GM23338 (cell line): ENCODE measurements around the gene SLC19A1. TPM values are rescaled to one million over a fixed set of nuclear protein-coding genes. Genes with fewer than 3 reads are reported as not detected.

Source experiments
- ATAC-seq: fragments of 200-7000 bp; cut with Tn5 transposase; 3 replicates; pipeline ENCODE4 v1.9.1; 2020
- DNase-seq: peaks from one replicate; pipeline ENCODE4 v3.0.0-alpha.2; 2015; ENCODE audit warnings: low spot score
- H2AFZ ChIP-seq: fragments of 200-600 bp; sonication (generic); 2 replicates; pipeline ENCODE4 v1.8.0; 2016; ENCODE audit warnings: antibody characterized with exemption, mild to moderate bottlenecking, moderate library complexity
- H3F3A ChIP-seq: fragments of 200-600 bp; sonication (generic); replicated peaks from 2 replicates; pipeline ENCODE4 v1.8.0; 2017; ENCODE audit warnings: antibody characterized with exemption, mixed run types, low read depth
- H3K27ac ChIP-seq: fragments of 200-600 bp; sonication (generic); 2 replicates; pipeline ENCODE4 v1.6.1; 2016; ENCODE audit warnings: low read depth
- H3K27me3 ChIP-seq: fragments of 200-600 bp; sonication (generic); 2 replicates; pipeline ENCODE4 v1.8.0; 2016; ENCODE audit warnings: mild to moderate bottlenecking, mixed run types, moderate library complexity; ENCODE audit not compliant: insufficient read depth
- H3K36me3 ChIP-seq: fragments of 200-600 bp; sonication (generic); 2 replicates; pipeline ENCODE4 v1.8.0; 2016; ENCODE audit warnings: mild to moderate bottlenecking; ENCODE audit not compliant: insufficient read depth
- H3K4me1 ChIP-seq: fragments of 200-600 bp; sonication (generic); 2 replicates; pipeline ENCODE4 v1.8.0; 2016; ENCODE audit warnings: mild to moderate bottlenecking, moderate library complexity; ENCODE audit not compliant: insufficient read depth
- H3K4me2 ChIP-seq: fragments of 200-600 bp; sonication (generic); 2 replicates; pipeline ENCODE4 v1.7.1; 2017; ENCODE audit warnings: mixed run types
- H3K4me3 ChIP-seq: fragments of 200-600 bp; sonication (generic); 2 replicates; pipeline ENCODE4 v1.6.1; 2016; ENCODE audit warnings: mixed run types
- H3K79me2 ChIP-seq: fragments of 200-600 bp; sonication (generic); replicated peaks from 2 replicates; pipeline ENCODE4 v1.8.0; 2017; ENCODE audit warnings: mild to moderate bottlenecking; ENCODE audit not compliant: insufficient read depth
- H3K9me2 ChIP-seq: fragments of 200-600 bp; sonication (generic); 2 replicates; pipeline ENCODE4 v1.8.0; 2017; ENCODE audit not compliant: insufficient read depth
- H4K20me1 ChIP-seq: fragments of 200-600 bp; sonication (generic); replicated peaks from 2 replicates; pipeline ENCODE4 v1.8.0; 2017; ENCODE audit warnings: mild to moderate bottlenecking; ENCODE audit not compliant: insufficient read depth
- H3K27ac Mint-ChIP-seq: 2 replicates; pipeline ENCODE4 v1.8.0; 2020; ENCODE audit warnings: inconsistent platforms, mild to moderate bottlenecking, moderate library complexity, mixed read lengths
- H3K27me3 Mint-ChIP-seq: 3 replicates; pipeline ENCODE4 v1.8.0; 2022; ENCODE audit warnings: low read depth, mild to moderate bottlenecking, moderate library complexity, mixed read lengths, inconsistent platforms; ENCODE audit not compliant: insufficient read depth, poor library complexity
- H3K36me3 Mint-ChIP-seq: 3 replicates; pipeline ENCODE4 v1.8.0; 2021; ENCODE audit warnings: low read depth, mild to moderate bottlenecking, inconsistent platforms, moderate library complexity, mixed read lengths
- H3K4me1 Mint-ChIP-seq: 3 replicates; pipeline ENCODE4 v1.8.0; 2020; ENCODE audit warnings: mild to moderate bottlenecking, inconsistent platforms, mixed read lengths
- H3K4me3 Mint-ChIP-seq: 3 replicates; pipeline ENCODE4 v1.8.0; 2021; ENCODE audit warnings: moderate library complexity, mild to moderate bottlenecking, inconsistent platforms, mixed read lengths
- H3K9me3 Mint-ChIP-seq: 3 replicates; pipeline ENCODE4 v1.8.0; 2020; ENCODE audit warnings: moderate library complexity, mild to moderate bottlenecking, inconsistent platforms, mixed read lengths
- CREB1 ChIP-seq: fragments of 250-450 bp; sonication (Bioruptor Pico); IDR thresholded peaks from 2 replicates; pipeline ENCODE4 v1.5.0; 2020; ENCODE audit warnings: low read depth, mild to moderate bottlenecking, moderate library complexity
- ETS1 ChIP-seq: IDR thresholded peaks from 2 replicates; pipeline ENCODE4 v1.6.1; 2016; ENCODE audit warnings: antibody characterized with exemption
- EZH2 ChIP-seq: fragments of 200-600 bp; sonication (generic); IDR thresholded peaks from one replicate; pipeline ENCODE4 v1.8.0; 2017; ENCODE audit warnings: antibody characterized with exemption, mild to moderate bottlenecking, low read depth; ENCODE audit not compliant: unreplicated experiment
- EZH2phosphoT487 ChIP-seq: fragments of 200-600 bp; sonication (generic); IDR thresholded peaks from one replicate; pipeline ENCODE4 v1.8.1; 2018; ENCODE audit warnings: antibody characterized with exemption; ENCODE audit not compliant: unreplicated experiment
- JUNB ChIP-seq: IDR thresholded peaks from one replicate; pipeline ENCODE4 v1.6.1; 2016; ENCODE audit warnings: antibody characterized with exemption; ENCODE audit not compliant: unreplicated experiment
- NANOG ChIP-seq: IDR thresholded peaks from 2 replicates; pipeline ENCODE4 v1.6.1; 2016; ENCODE audit warnings: antibody characterized with exemption, borderline replicate concordance
- POLR2AphosphoS5 ChIP-seq: IDR thresholded peaks from 2 replicates; pipeline ENCODE4 v1.6.1; 2016; ENCODE audit warnings: antibody characterized with exemption, low read depth
- STAT1 ChIP-seq: IDR thresholded peaks from one replicate; pipeline ENCODE4 v1.6.1; 2016; ENCODE audit warnings: antibody characterized with exemption; ENCODE audit not compliant: unreplicated experiment
- ZNF114 ChIP-seq: fragments of 250-450 bp; sonication (Bioruptor Pico); IDR thresholded peaks from 2 replicates; pipeline ENCODE4 v1.5.0; 2020; ENCODE audit warnings: mild to moderate bottlenecking, moderate library complexity
- ZNF331 ChIP-seq: fragments of 250-450 bp; sonication (Bioruptor Pico); IDR thresholded peaks from 2 replicates; pipeline ENCODE4 v1.5.0; 2020; ENCODE audit warnings: low read depth, mild to moderate bottlenecking, moderate library complexity
- polyA plus RNA-seq: library from polyadenylated mRNA; unstranded; fragments of >200 nt; fragmentation: Nextera tagmentation; extraction: Ambion mirVana; gene quantifications from 2 replicates; pipeline ENCODE4 v1.2.1, GENCODE V29; 2016
- total RNA-seq: library from RNA; depleted of rRNA; stranded (reverse); fragments of >200 nt; shearing (Covaris generic); gene quantifications from 2 replicates; pipeline ENCODE4 v1.2.3, GENCODE V29; 2014
- TF ChIP-seq, protein P1 (sequence below): fragments of 250-450 bp; sonication (Bioruptor Pico); IDR thresholded peaks from 2 replicates; pipeline ENCODE4 v1.5.0; 2020; ENCODE audit warnings: mild to moderate bottlenecking, moderate library complexity
- TF ChIP-seq, protein P2 (sequence below): IDR thresholded peaks from one replicate; pipeline ENCODE4 v1.6.1; 2018; ENCODE audit warnings: antibody characterized with exemption; ENCODE audit not compliant: unreplicated experiment
- TF ChIP-seq, protein P3 (sequence below), 2 experiments: fragments of 200-600 bp in 1 of 2; sonication (generic) in 1 of 2; conservative IDR thresholded peaks; 2 replicates each; pipeline versions ENCODE4 v1.5.1 to v1.6.1; 2016 to 2017; ENCODE audit warnings: antibody characterized with exemption in 2 of 2, low read depth in 2 of 2, mild to moderate bottlenecking in 2 of 2, moderate library complexity in 1 of 2

Gene SLC19A1
- total and polyA plus RNA-seq, 2 experiments from 2014 or later, result 31.2 to 33.0 TPM

DNA sequence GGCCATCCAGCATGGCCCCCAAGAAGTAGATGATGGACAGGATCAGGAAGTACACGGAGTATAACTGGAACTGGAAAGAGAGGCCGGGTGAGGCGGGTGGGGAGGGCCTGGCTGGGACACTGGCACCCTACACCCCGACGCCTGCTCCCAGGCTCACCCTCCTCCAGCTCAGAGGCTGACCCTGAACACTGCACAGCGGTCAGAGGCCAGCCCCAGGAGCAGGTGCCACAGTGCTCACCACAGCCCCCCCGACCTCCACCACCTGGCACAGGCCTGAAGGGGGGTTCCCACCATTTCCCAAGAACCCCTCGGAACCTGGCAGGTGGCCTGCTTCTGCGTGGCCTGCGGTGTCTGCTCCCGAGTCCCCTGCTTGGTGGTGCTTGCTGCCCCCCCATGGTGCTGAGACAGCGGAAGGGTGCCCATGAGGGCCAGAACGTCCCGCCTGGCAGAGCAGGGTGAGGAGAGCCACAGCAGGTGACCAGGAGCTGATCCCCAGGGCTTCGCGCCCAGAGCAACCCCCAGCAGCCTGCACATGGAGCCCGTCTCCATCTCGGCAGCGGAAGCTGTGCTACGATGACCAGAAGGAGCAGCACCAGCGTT, 26.1 kb downstream of the SLC19A1 start:
- Histone ChIP-seq H3K27me3 (no peaks in the 10 kb centered on the region), H3F3A (peaks cover 12% of the 10 kb centered on the region), H4K20me1 (no peaks in the 10 kb centered on the region; the same call in 1 of the 2 replicates), H3K79me2 (peaks cover 6% of the 10 kb centered on the region; the same call in 1 of the 2 replicates), H3K4me3 (no peak overlapping the region), H2AFZ (no peak overlapping the region), H3K36me3 (peaks cover 20% of the 10 kb centered on the region), H3K27ac (no peak overlapping the region), H3K4me1 (no peaks in the 10 kb centered on the region), H3K9me2 (no peaks in the 10 kb centered on the region; the same call in 1 of the 2 replicates), H3K4me2 (no peak overlapping the region)
- peaks cover 10% of the 10 kb centered on the region for H3K27me3 Mint-ChIP-seq
- ATAC-seq, result no peak
- TF ChIP-seq STAT1 (no peak), EZH2 (no peak), CREB1 (CRISPR knock-in tag) (no peak), NANOG (no peak), EZH2phosphoT487 (no peak), ETS1 (no peak), ZNF114 (no peak), POLR2AphosphoS5 (no peak), ZNF331 (CRISPR knock-in tag) (no peak), JUNB (no peak)
- TF ChIP-seq, protein P1, sequence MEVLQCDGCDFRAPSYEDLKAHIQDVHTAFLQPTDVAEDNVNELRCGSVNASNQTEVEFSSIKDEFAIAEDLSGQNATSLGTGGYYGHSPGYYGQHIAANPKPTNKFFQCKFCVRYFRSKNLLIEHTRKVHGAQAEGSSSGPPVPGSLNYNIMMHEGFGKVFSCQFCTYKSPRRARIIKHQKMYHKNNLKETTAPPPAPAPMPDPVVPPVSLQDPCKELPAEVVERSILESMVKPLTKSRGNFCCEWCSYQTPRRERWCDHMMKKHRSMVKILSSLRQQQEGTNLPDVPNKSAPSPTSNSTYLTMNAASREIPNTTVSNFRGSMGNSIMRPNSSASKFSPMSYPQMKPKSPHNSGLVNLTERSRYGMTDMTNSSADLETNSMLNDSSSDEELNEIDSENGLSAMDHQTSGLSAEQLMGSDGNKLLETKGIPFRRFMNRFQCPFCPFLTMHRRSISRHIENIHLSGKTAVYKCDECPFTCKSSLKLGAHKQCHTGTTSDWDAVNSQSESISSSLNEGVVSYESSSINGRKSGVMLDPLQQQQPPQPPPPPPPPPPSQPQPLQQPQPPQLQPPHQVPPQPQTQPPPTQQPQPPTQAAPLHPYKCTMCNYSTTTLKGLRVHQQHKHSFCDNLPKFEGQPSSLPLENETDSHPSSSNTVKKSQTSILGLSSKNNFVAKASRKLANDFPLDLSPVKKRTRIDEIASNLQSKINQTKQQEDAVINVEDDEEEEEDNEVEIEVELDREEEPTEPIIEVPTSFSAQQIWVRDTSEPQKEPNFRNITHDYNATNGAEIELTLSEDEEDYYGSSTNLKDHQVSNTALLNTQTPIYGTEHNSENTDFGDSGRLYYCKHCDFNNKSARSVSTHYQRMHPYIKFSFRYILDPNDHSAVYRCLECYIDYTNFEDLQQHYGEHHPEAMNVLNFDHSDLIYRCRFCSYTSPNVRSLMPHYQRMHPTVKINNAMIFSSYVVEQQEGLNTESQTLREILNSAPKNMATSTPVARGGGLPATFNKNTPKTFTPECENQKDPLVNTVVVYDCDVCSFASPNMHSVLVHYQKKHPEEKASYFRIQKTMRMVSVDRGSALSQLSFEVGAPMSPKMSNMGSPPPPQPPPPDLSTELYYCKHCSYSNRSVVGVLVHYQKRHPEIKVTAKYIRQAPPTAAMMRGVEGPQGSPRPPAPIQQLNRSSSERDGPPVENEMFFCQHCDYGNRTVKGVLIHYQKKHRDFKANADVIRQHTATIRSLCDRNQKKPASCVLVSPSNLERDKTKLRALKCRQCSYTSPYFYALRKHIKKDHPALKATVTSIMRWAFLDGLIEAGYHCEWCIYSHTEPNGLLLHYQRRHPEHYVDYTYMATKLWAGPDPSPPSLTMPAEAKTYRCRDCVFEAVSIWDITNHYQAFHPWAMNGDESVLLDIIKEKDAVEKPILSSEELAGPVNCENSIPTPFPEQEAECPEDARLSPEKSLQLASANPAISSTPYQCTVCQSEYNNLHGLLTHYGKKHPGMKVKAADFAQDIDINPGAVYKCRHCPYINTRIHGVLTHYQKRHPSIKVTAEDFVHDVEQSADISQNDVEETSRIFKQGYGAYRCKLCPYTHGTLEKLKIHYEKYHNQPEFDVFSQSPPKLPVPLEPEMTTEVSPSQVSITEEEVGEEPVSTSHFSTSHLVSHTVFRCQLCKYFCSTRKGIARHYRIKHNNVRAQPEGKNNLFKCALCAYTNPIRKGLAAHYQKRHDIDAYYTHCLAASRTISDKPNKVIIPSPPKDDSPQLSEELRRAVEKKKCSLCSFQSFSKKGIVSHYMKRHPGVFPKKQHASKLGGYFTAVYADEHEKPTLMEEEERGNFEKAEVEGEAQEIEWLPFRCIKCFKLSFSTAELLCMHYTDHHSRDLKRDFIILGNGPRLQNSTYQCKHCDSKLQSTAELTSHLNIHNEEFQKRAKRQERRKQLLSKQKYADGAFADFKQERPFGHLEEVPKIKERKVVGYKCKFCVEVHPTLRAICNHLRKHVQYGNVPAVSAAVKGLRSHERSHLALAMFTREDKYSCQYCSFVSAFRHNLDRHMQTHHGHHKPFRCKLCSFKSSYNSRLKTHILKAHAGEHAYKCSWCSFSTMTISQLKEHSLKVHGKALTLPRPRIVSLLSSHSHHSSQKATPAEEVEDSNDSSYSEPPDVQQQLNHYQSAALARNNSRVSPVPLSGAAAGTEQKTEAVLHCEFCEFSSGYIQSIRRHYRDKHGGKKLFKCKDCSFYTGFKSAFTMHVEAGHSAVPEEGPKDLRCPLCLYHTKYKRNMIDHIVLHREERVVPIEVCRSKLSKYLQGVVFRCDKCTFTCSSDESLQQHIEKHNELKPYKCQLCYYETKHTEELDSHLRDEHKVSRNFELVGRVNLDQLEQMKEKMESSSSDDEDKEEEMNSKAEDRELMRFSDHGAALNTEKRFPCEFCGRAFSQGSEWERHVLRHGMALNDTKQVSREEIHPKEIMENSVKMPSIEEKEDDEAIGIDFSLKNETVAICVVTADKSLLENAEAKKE, result no peak
- TF ChIP-seq, protein P2, sequence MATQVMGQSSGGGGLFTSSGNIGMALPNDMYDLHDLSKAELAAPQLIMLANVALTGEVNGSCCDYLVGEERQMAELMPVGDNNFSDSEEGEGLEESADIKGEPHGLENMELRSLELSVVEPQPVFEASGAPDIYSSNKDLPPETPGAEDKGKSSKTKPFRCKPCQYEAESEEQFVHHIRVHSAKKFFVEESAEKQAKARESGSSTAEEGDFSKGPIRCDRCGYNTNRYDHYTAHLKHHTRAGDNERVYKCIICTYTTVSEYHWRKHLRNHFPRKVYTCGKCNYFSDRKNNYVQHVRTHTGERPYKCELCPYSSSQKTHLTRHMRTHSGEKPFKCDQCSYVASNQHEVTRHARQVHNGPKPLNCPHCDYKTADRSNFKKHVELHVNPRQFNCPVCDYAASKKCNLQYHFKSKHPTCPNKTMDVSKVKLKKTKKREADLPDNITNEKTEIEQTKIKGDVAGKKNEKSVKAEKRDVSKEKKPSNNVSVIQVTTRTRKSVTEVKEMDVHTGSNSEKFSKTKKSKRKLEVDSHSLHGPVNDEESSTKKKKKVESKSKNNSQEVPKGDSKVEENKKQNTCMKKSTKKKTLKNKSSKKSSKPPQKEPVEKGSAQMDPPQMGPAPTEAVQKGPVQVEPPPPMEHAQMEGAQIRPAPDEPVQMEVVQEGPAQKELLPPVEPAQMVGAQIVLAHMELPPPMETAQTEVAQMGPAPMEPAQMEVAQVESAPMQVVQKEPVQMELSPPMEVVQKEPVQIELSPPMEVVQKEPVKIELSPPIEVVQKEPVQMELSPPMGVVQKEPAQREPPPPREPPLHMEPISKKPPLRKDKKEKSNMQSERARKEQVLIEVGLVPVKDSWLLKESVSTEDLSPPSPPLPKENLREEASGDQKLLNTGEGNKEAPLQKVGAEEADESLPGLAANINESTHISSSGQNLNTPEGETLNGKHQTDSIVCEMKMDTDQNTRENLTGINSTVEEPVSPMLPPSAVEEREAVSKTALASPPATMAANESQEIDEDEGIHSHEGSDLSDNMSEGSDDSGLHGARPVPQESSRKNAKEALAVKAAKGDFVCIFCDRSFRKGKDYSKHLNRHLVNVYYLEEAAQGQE, result no peak
- TF ChIP-seq, protein P3, sequence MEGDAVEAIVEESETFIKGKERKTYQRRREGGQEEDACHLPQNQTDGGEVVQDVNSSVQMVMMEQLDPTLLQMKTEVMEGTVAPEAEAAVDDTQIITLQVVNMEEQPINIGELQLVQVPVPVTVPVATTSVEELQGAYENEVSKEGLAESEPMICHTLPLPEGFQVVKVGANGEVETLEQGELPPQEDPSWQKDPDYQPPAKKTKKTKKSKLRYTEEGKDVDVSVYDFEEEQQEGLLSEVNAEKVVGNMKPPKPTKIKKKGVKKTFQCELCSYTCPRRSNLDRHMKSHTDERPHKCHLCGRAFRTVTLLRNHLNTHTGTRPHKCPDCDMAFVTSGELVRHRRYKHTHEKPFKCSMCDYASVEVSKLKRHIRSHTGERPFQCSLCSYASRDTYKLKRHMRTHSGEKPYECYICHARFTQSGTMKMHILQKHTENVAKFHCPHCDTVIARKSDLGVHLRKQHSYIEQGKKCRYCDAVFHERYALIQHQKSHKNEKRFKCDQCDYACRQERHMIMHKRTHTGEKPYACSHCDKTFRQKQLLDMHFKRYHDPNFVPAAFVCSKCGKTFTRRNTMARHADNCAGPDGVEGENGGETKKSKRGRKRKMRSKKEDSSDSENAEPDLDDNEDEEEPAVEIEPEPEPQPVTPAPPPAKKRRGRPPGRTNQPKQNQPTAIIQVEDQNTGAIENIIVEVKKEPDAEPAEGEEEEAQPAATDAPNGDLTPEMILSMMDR (conservative IDR thresholded peaks at IDR 0.05; ENCODE audit: low read depth in 2 of 2), result no peak
- no peak overlapping the region for H3K27ac Mint-ChIP-seq
- no peak overlapping the region for H3K4me3 Mint-ChIP-seq
- H3K9me3 Mint-ChIP-seq, result peaks cover 41% of the 10 kb centered on the region
- H3K36me3 Mint-ChIP-seq, result peaks cover 63% of the 10 kb centered on the region
- DNase-seq, result no peak
- H3K4me1 Mint-ChIP-seq, result no peaks in the 10 kb centered on the region
